Lung (tissue), 12 donors: ENCODE data around the gene ASPSCR1. TPM values are rescaled to one million over a fixed set of nuclear protein-coding genes. Genes with fewer than 3 reads are reported as not detected.
A peak's percentile ranks its signal among the peaks of the same experiment; 100 is the strongest.

Experiments
- ATAC-seq: fragments of 200-7000 bp; cut with Tn5 transposase; one replicate; pipeline ENCODE4 v1.9.1; 2020; ENCODE audit warnings: moderate number of reproducible peaks; ENCODE audit not compliant: insufficient read depth, low FRiP score
- DNase-seq, 3 donors: peaks; one replicate each; pipeline ENCODE4 v3.0.0-alpha.2; 2013 to 2017
- H3K27ac ChIP-seq, 2 donors: one replicate each; pipeline ENCODE4 v1.5.1; 2013; ENCODE audit warnings: mild to moderate bottlenecking in 2 of 2, moderate library complexity in 2 of 2, control low read depth in 1 of 2, inconsistent platforms in 1 of 2, low read depth in 1 of 2, low read length in 1 of 2
- H3K27me3 ChIP-seq, 3 donors: one replicate each; pipeline ENCODE4 v1.5.1; 2013; ENCODE audit warnings: low read length in 2 of 3; ENCODE audit not compliant: control insufficient read depth in 3 of 3, insufficient read depth in 3 of 3
- H3K36me3 ChIP-seq, 4 donors: one replicate each; pipeline ENCODE4 v1.5.1; 2013; ENCODE audit warnings: low read length in 4 of 4, mild to moderate bottlenecking in 1 of 4, moderate library complexity in 1 of 4; ENCODE audit not compliant: control insufficient read depth in 4 of 4, insufficient read depth in 4 of 4
- H3K4me1 ChIP-seq, 5 donors: one replicate each; pipeline ENCODE4 v1.5.1; 2013; ENCODE audit warnings: low read length in 5 of 5, mild to moderate bottlenecking in 2 of 5, moderate library complexity in 1 of 5; ENCODE audit not compliant: control insufficient read depth in 5 of 5, insufficient read depth in 5 of 5
- H3K4me3 ChIP-seq: one replicate; pipeline ENCODE4 v1.5.1; 2013; ENCODE audit warnings: mild to moderate bottlenecking, control low read depth, moderate library complexity
- H3K9ac ChIP-seq, 2 donors: one replicate each; pipeline ENCODE4 v1.5.1; 2013; ENCODE audit warnings: low read length in 2 of 2, control low read depth in 1 of 2; ENCODE audit not compliant: insufficient read depth in 1 of 2
- H3K9me3 ChIP-seq, 4 donors: one replicate each; pipeline ENCODE4 v1.5.1; 2013; ENCODE audit warnings: low read length in 3 of 4, mild to moderate bottlenecking in 1 of 4, moderate library complexity in 1 of 4; ENCODE audit not compliant: control insufficient read depth in 4 of 4, insufficient read depth in 3 of 4
- WGBS, 2 donors: extraction: QIAGEN DNeasy Blood & Tissue Kit; methylation state at CpG; one replicate each; pipeline ENCODE4 v1.1.7; 2013; 5-methylcytosine and 5-hydroxymethylcytosine counted together
- polyA plus RNA-seq, 2 donors: library from polyadenylated mRNA; stranded (reverse); fragments of 200-250 nt; gene quantifications; one replicate each; pipeline ENCODE4 v1.2.1, GENCODE V29; 2013
- total RNA-seq, 2 donors: library from RNA; depleted of rRNA in 1 of 2; stranded (reverse); fragments of >200 nt in 1 of 2; gene quantifications; one replicate each; pipeline ENCODE4 v1.2.1, GENCODE V29; 2014 to 2021
- TF ChIP-seq, protein P1 (sequence below): IDR thresholded peaks from 2 replicates; pipeline ENCODE4 v1.5.1; 2012; ENCODE audit warnings: mild to moderate bottlenecking; ENCODE audit errors: control extremely low read depth, extremely low read depth
- donor health status: control.
- donor health status: control.
- donor health status: Bipolar disorder and iron deficiency.
- donor health status: healthy.
- donor health status: DM: yes; HTN: yes; CAD: no.

Gene ASPSCR1
- total and polyA plus RNA-seq, 4 donors = 22.9 to 68.6 (median 42.4) TPM

DNA sequence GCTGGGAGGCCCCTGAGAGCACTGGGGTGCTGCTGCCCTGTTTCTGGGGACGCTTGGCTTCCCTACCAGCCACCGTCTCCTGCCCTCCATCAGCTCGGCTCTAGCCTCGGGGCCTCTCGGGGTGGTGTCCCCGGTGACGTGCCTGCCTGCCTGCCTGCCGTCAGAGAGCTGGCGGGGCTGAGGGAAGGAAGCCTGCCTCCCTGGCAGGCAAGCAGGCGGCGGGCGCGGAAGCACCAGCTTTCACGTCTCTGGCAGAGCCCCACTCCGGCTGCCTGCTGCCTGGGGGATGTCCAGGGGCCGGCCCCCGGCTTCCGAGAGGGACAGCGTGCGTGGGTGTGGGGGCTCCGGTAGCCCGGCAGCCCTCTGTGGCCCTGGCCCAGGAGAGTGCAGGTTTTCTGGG is 35.9 kb downstream of the ASPSCR1 start:
- H3K9ac ChIP-seq = peak overlapping the region in 1 of 2 donors; percentile 39
- DNase-seq (peak in 2 of 3 donors; percentile 48 to 51), ATAC-seq (no peak)
- no peaks in the 10 kb centered on the region for H3K27me3 ChIP-seq
- H3K9me3 ChIP-seq = no peaks in the 10 kb centered on the region
- H3K4me1 ChIP-seq = peaks cover 0 to 27% (median 0%) of the 10 kb centered on the region in 5 donors
- peaks cover 0 to 27% (median 0%) of the 10 kb centered on the region in 4 donors for H3K36me3 ChIP-seq
- peak overlapping the region; percentile 23 to 73 for H3K27ac ChIP-seq
- H3K4me3 ChIP-seq = no peak overlapping the region
- TF ChIP-seq, protein P1, sequence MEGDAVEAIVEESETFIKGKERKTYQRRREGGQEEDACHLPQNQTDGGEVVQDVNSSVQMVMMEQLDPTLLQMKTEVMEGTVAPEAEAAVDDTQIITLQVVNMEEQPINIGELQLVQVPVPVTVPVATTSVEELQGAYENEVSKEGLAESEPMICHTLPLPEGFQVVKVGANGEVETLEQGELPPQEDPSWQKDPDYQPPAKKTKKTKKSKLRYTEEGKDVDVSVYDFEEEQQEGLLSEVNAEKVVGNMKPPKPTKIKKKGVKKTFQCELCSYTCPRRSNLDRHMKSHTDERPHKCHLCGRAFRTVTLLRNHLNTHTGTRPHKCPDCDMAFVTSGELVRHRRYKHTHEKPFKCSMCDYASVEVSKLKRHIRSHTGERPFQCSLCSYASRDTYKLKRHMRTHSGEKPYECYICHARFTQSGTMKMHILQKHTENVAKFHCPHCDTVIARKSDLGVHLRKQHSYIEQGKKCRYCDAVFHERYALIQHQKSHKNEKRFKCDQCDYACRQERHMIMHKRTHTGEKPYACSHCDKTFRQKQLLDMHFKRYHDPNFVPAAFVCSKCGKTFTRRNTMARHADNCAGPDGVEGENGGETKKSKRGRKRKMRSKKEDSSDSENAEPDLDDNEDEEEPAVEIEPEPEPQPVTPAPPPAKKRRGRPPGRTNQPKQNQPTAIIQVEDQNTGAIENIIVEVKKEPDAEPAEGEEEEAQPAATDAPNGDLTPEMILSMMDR = no peak
- 53 to 55% methylated on average over 15 to 22 of the region's 22 CpGs for WGBS, 2 donors

GRCh38 chr17:82013772-82014321 is 36.4 kb downstream of the ASPSCR1 start:
- WGBS, 2 donors = 75 to 89% methylated on average over 16 of the region's 16 CpGs
- ATAC-seq = no peak
- Histone ChIP-seq H3K9ac (no peak overlapping the region), H3K27ac (peak overlapping the region; percentile 23 to 73), H3K4me1 (peaks cover 0 to 27% (median 0%) of the 10 kb centered on the region in 5 donors), H3K9me3 (no peaks in the 10 kb centered on the region), H3K36me3 (peaks cover 0 to 30% (median 0%) of the 10 kb centered on the region in 4 donors), H3K27me3 (no peaks in the 10 kb centered on the region), H3K4me3 (no peak overlapping the region)
- DNase-seq = no peak
- TF ChIP-seq, protein P1 = no peak

DNA sequence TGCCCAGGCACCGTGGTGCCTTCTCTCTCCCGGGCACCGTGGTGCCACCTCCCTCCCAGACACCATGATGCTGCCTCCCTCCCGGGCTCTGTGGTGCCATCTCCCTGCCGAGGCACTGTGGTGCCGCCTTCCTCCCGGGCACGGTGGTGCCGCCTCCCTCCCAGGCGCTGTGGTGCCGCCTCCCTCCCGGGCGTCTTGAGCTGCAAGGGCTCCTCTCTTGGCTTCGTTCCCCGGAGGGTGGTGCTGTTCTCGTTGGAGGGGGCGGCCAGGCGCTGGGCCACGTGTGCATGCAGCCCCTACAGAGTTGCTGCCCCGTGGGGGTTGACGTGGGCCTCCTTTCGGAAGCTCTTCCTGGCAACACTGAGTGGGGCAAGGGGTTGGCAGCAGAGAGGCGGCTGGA is 37.0 kb downstream of the ASPSCR1 start:
- Histone ChIP-seq H3K36me3 (peaks cover 0 to 25% (median 0%) of the 10 kb centered on the region in 4 donors), H3K27ac (peak overlapping the region in 1 of 2 donors; percentile 23)

More for the DNA sequence above, 37.0 kb downstream of the ASPSCR1 start:
- no peak overlapping the region for H3K9ac ChIP-seq
- H3K27me3 ChIP-seq = no peaks in the 10 kb centered on the region
- ATAC-seq (no peak), DNase-seq (peak in 1 of 3 donors; percentile 51)
- 54 to 79% methylated on average over 23 of the region's 23 CpGs for WGBS, 2 donors
- H3K4me3 ChIP-seq = no peak overlapping the region
- no peaks in the 10 kb centered on the region for H3K9me3 ChIP-seq
- TF ChIP-seq, protein P1 = no peak
- peaks cover 0 to 27% (median 0%) of the 10 kb centered on the region in 5 donors for H3K4me1 ChIP-seq
